Psoas muscle (tissue), 8 donors: Measurements from ENCODE around the gene AHNAK. TPM values are rescaled to one million over a fixed set of nuclear protein-coding genes. Genes with fewer than 3 reads are reported as not detected.

ENCODE experiments used
- ATAC-seq, 4 donors: fragments of 200-7000 bp; cut with Tn5 transposase; one replicate each; pipeline ENCODE4 v1.9.1; 2020; ENCODE audit warnings: moderate library complexity in 3 of 4, mild to moderate bottlenecking in 2 of 4
- DNase-seq, 2 donors: peaks; one replicate each; pipeline ENCODE4 v3.0.0-alpha.2; 2020
- H3K27ac ChIP-seq: fragments of 200-600 bp; one replicate; pipeline ENCODE4 v1.8.0; 2022
- H3K27me3 ChIP-seq, 3 donors: fragments of 200-600 bp in 1 of 3; one replicate each; pipeline versions ENCODE4 v1.6.1 to v1.8.0; 2013 to 2022; ENCODE audit warnings: low read length in 2 of 3, mild to moderate bottlenecking in 2 of 3, moderate library complexity in 1 of 3; ENCODE audit not compliant: insufficient read depth in 3 of 3
- H3K36me3 ChIP-seq, 2 donors: fragments of 200-600 bp in 1 of 2; one replicate each; pipeline versions ENCODE4 v1.6.1 to v1.8.0; 2013 to 2022; ENCODE audit warnings: low read depth in 1 of 2, mild to moderate bottlenecking in 1 of 2, moderate library complexity in 1 of 2; ENCODE audit not compliant: insufficient read depth in 1 of 2
- H3K4me1 ChIP-seq: fragments of 200-600 bp; one replicate; pipeline ENCODE4 v1.8.0; 2022
- H3K4me3 ChIP-seq: fragments of 200-600 bp; one replicate; pipeline ENCODE4 v1.8.0; 2022; ENCODE audit warnings: mild to moderate bottlenecking
- H3K9me3 ChIP-seq: fragments of 200-600 bp; one replicate; pipeline ENCODE4 v1.8.0; 2022
- CTCF ChIP-seq: fragments of 200-600 bp; IDR thresholded peaks from one replicate; pipeline ENCODE4 v1.8.0; 2022; ENCODE audit warnings: antibody characterized with exemption
- WGBS, 3 donors: extraction: QIAGEN DNeasy Blood & Tissue Kit; methylation state at CpG; one replicate each; pipeline versions ENCODE4 v1.1.6 to v1.1.7; 2013; 5-methylcytosine and 5-hydroxymethylcytosine counted together
- intact Hi-C, 2 donors: fragments of 100-400 bp; cut with DNase I; formaldehyde crosslinking; loops; one replicate each; pipeline versions ENCODE4 v1.11.0 to v1.14.2; 2022
- polyA plus RNA-seq, 3 donors: library from polyadenylated mRNA; stranded (reverse); fragments of 200-250 nt; gene quantifications; one replicate each; pipeline ENCODE4 v1.2.3, GENCODE V29; 2013
- total RNA-seq, 4 donors: library from RNA; stranded (reverse); fragmentation: NEBNext Ultra II Directional in 2 of 4; extraction: Animal tissue kit (Norgen Biotek cat#: 25700) in 2 of 4; gene quantifications; one replicate each; pipeline versions ENCODE4 v1.2.1 to v1.2.4, GENCODE V29; 2021 to 2023
- donor health status: healthy with polysubstance abuse.
- donor health status: DM: no; HTN: no; CAD: no; lungs with moderate emphysema.
- donor health status: Bipolar disorder and iron deficiency.
- donor health status: healthy.
- donor health status: DM: yes; HTN: yes; CAD: no.
- donor health status: DM: no; HTN: no; CAD: no.
- donor health status: DM: no; HTN: no; CAD: no.
- donor health status: DM: yes; HTN: yes; CAD: no.

The AHNAK gene
- total and polyA plus RNA-seq, 7 donors: 93.5 to 679 (median 376) TPM

- ATAC-seq (no peak), DNase-seq (peak in 1 of 2 donors; percentile 46)
- H3K27ac ChIP-seq: peak overlapping the region; percentile 92
- no peaks in the 10 kb centered on the region for H3K27me3 ChIP-seq
- peaks cover 3 to 71% of the 10 kb centered on the region in 2 donors for H3K36me3 ChIP-seq
- 74 to 78% (median 76%) methylated on average over 14 of the region's 14 CpGs for WGBS, 3 donors
- H3K9me3 ChIP-seq: no peaks in the 10 kb centered on the region
- no peak for TF ChIP-seq CTCF
- peaks cover 50% of the 10 kb centered on the region for H3K4me1 ChIP-seq
- intact Hi-C loops: loop anchor here in 1 of 2 donors (10.0 kb wide), 1 partner anchor 279 kb away; no protein-coding TSS in a partner anchor
- peak overlapping the region; percentile 90 for H3K4me3 ChIP-seq
Measured at GRCh38 chr11:62575837-62576236, 29.2 kb upstream of the AHNAK start.

- peaks cover 5 to 71% of the 10 kb centered on the region in 2 donors for H3K36me3 ChIP-seq
- 18 to 36% (median 25%) methylated on average over 17 of the region's 17 CpGs for WGBS, 3 donors
- DNase-seq (peak in 1 of 2 donors; percentile 65), ATAC-seq (no peak)
- H3K4me3 ChIP-seq: peak overlapping the region; percentile 90
- peaks cover 53% of the 10 kb centered on the region for H3K4me1 ChIP-seq
- no peak for TF ChIP-seq CTCF
- no peaks in the 10 kb centered on the region for H3K9me3 ChIP-seq
- H3K27me3 ChIP-seq: no peaks in the 10 kb centered on the region
- intact Hi-C loops: loop anchor here in 1 of 2 donors (10.0 kb wide), 1 partner anchor 280 kb away; no protein-coding TSS in a partner anchor
- H3K27ac ChIP-seq: peak overlapping the region; percentile 92
Measured at GRCh38 chr11:62575156-62575555, 28.6 kb upstream of the AHNAK start.

- WGBS, 3 donors: 0 to 1% (median 1%) methylated on average over 33 of the region's 33 CpGs
- ATAC-seq (peak; percentile 10 to 23 (median 18)), DNase-seq (peak in 1 of 2 donors; percentile 71)
- H3K9me3 ChIP-seq: no peaks in the 10 kb centered on the region
- peaks cover 57% of the 10 kb centered on the region for H3K4me1 ChIP-seq
- peak overlapping the region; percentile 92 for H3K27ac ChIP-seq
- H3K4me3 ChIP-seq: peak overlapping the region; percentile 90
- no peak for TF ChIP-seq CTCF
- intact Hi-C loops: loop anchor here in 1 of 2 donors (10.0 kb wide), 1 partner anchor 280 kb away; no protein-coding TSS in a partner anchor
- no peaks in the 10 kb centered on the region for H3K27me3 ChIP-seq
- peaks cover 5 to 73% of the 10 kb centered on the region in 2 donors for H3K36me3 ChIP-seq
Measured at GRCh38 chr11:62574363-62575071, 27.9 kb upstream of the AHNAK start.

- ATAC-seq (peak; percentile 92 to 94 (median 94)), DNase-seq (peak; percentile 98 to 99)
- no peaks in the 10 kb centered on the region for H3K27me3 ChIP-seq
- no peak for TF ChIP-seq CTCF
- H3K4me1 ChIP-seq: peaks cover 56% of the 10 kb centered on the region
- H3K27ac ChIP-seq: peak within 1 kb of the TSS; percentile 92
- peaks cover 5 to 73% of the 10 kb centered on the region in 2 donors for H3K36me3 ChIP-seq
- intact Hi-C loops: loop anchor here in 1 of 2 donors (10.0 kb wide), 1 partner anchor 281 kb away; no protein-coding TSS in a partner anchor
- no peaks in the 10 kb centered on the region for H3K9me3 ChIP-seq
- H3K4me3 ChIP-seq: peak within 1 kb of the TSS; percentile 90
- WGBS, 3 donors: 0% methylated on average over 46 of the region's 46 CpGs
Measured at GRCh38 chr11:62573592-62574362, 27.2 kb upstream of the AHNAK start, which contains the start of gene EEF1G. EEF1G (minus strand) TSS chr11:62573891; CDS start chr11:62573842, 49 bp downstream.
